GM21528 (cell line): Measurements from ENCODE around the gene DNAJC17.

ENCODE experiments used
- ATAC-seq: cut with Tn5 transposase; IDR thresholded peaks from one replicate; pipeline ENCODE4 v1.9.1; 2021; ENCODE audit warnings: mild to moderate bottlenecking, moderate library complexity; ENCODE audit not compliant: unreplicated experiment, low FRiP score

Gene DNAJC17

GRCh38 chr15:40746916-40747418 lies 60.3 kb downstream of the DNAJC17 start:
- no peak for ATAC-seq

- ATAC-seq = no peak
Measured at GRCh38 chr15:40744815-40745152, 62.5 kb downstream of the DNAJC17 start.

GRCh38 chr15:40743921-40744814 lies 63.1 kb downstream of the DNAJC17 start:
- ATAC-seq = no peak

GRCh38 chr15:40743485-40743901 lies 63.8 kb downstream of the DNAJC17 start:
- no peak for ATAC-seq

GRCh38 chr15:40739854-40740253 lies 67.4 kb downstream of the DNAJC17 start:
- no peak for ATAC-seq

GRCh38 chr15:40739047-40739446 lies 68.2 kb downstream of the DNAJC17 start:
- ATAC-seq = no peak

- ATAC-seq = no peak
Measured at GRCh38 chr15:40737048-40737447, 70.2 kb downstream of the DNAJC17 start.

- no peak for ATAC-seq
Measured at GRCh38 chr15:40736575-40736974, 70.7 kb downstream of the DNAJC17 start.

GRCh38 chr15:40731034-40731433 lies 76.2 kb downstream of the DNAJC17 start:
- no peak for ATAC-seq

- ATAC-seq = no peak
Measured at GRCh38 chr15:40723919-40724318, 83.4 kb downstream of the DNAJC17 start.

- no peak for ATAC-seq
Measured at GRCh38 chr15:40722934-40723333, 84.3 kb downstream of the DNAJC17 start.

- ATAC-seq = no peak
Measured at GRCh38 chr15:40722354-40722753, 84.9 kb downstream of the DNAJC17 start.

- no peak for ATAC-seq
Measured at GRCh38 chr15:40721701-40722100, 85.6 kb downstream of the DNAJC17 start.

GRCh38 chr15:40716165-40716564 lies 91.1 kb downstream of the DNAJC17 start:
- no peak for ATAC-seq
